ENCODE measurements around the gene HACD2. TPM values are rescaled to one million over a fixed set of nuclear protein-coding genes. Genes with fewer than 3 reads are reported as not detected.

HACD2 gene
- total and polyA plus RNA-seq, 2 donors from 2014 or later = 13.1 to 25.4 TPM

DNA sequence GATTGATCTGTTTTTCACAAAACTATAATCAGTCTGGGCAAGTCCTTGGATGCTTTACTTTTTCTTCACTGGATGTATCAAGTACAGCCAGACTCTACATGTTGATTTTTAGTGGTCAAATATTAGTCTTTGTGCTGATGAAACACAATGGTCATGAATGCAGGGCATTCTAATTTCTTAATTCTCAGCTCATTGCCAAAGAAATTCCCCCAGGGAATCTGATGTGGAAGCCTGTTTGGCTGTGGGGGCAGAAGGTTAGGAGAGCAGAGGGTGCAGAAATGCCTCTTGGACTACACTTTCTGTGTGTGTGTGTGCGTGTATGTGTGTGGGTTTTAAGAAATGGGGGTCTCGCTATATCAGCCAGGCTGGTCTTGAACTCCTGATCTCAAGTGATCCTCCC lies 48.7 kb upstream of the HACD2 start:
- Histone ChIP-seq H3K27me3 (ENCODE audit: control insufficient read depth, insufficient read depth, low read length) (no peaks in the 10 kb centered on the region), H3K36me3 (ENCODE audit: control insufficient read depth in 2 of 3, insufficient read depth in 3 of 3, low read length in 3 of 3) (peaks cover 3 to 31% (median 13%) of the 10 kb centered on the region in 3 donors), H3K9ac (ENCODE audit: low read length in 3 of 3) (no peak overlapping the region), H3K9me3 (ENCODE audit: control insufficient read depth in 2 of 3, insufficient read depth in 1 of 3, low read length in 3 of 3) (no peaks in the 10 kb centered on the region), H3K4me1 (ENCODE audit: control insufficient read depth in 2 of 3, insufficient read depth in 2 of 3, low read depth in 1 of 3, low read length in 3 of 3) (peaks cover 0 to 8% (median 0%) of the 10 kb centered on the region in 3 donors), H3K4me3 (ENCODE audit: low read length in 3 of 3) (no peak overlapping the region), H3K27ac (ENCODE audit: low read depth in 2 of 2, low read length in 2 of 2) (no peak overlapping the region)
- FAIRE-seq = no peak
- intact Hi-C loops (cut with DNase I) = no loop called here
- no peak for TF ChIP-seq CTCF (IDR thresholded peaks at IDR 0.05; ENCODE audit: borderline replicate concordance, extremely low read depth, insufficient read depth)
- DNase-seq = no peak

DNA sequence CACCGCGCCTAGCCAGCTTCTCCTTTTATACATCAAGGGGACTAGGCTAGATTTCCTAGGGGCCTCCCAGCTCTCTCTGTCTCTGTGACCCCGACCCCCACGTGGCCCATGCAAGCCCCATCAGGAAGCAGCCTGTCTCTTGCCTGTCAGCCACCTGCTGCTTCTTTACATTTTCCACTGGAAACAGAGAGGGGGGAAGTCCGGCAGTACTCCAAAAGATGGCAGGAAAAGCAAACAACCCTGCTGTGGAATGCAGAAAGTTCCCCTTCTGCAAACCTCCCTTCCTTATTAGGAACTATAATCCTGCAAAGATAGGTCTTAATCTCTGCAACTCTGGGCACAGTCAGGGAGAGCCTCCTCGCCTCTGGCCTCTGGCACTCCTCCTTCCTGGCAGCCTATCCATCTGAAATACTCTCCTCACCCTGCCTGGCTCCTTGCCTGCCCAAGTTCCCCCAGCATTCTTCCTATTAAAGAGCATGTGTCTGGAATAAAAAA lies 47.4 kb upstream of the HACD2 start:
- no peaks in the 10 kb centered on the region for H3K27me3 ChIP-seq (ENCODE audit: control insufficient read depth, insufficient read depth, low read length)
- H3K4me3 ChIP-seq (ENCODE audit: low read length in 3 of 3) = no peak overlapping the region
- peaks cover 3 to 26% (median 12%) of the 10 kb centered on the region in 3 donors for H3K36me3 ChIP-seq (ENCODE audit: control insufficient read depth in 2 of 3, insufficient read depth in 3 of 3, low read length in 3 of 3)
- no peaks in the 10 kb centered on the region for H3K9me3 ChIP-seq (ENCODE audit: control insufficient read depth in 2 of 3, insufficient read depth in 1 of 3, low read length in 3 of 3)
- no peak for FAIRE-seq
- TF ChIP-seq CTCF (IDR thresholded peaks at IDR 0.05; ENCODE audit: borderline replicate concordance, extremely low read depth, insufficient read depth) = no peak
- H3K27ac ChIP-seq (ENCODE audit: low read depth in 2 of 2, low read length in 2 of 2) = no peak overlapping the region
- H3K9ac ChIP-seq (ENCODE audit: low read length in 3 of 3) = no peak overlapping the region
- peak in 1 of 5 donors; percentile 38 for DNase-seq
- H3K4me1 ChIP-seq (ENCODE audit: control insufficient read depth in 2 of 3, insufficient read depth in 2 of 3, low read depth in 1 of 3, low read length in 3 of 3) = peaks cover 0 to 8% (median 0%) of the 10 kb centered on the region in 3 donors
- intact Hi-C loops (cut with DNase I) = no loop called here

DNA sequence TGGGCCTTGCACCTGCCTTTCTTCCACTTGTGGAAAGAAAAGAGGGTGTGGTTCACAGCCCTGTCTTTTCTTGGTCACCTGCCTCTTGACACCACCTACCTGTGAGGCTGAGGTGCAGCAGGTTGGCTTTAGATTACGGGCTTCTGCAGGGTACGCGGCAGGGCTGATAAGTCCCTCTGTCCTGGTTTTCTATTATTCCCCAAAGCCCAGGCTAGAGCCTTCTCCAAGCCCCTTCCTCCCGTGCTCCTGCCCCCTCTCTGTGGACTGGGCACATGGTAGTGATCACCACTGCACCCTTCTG lies 44.8 kb upstream of the HACD2 start:
- no peak for DNase-seq
- H3K4me3 ChIP-seq (ENCODE audit: low read length in 3 of 3) = no peak overlapping the region
- no peaks in the 10 kb centered on the region for H3K27me3 ChIP-seq (ENCODE audit: control insufficient read depth, insufficient read depth, low read length)
- no peak for TF ChIP-seq CTCF (IDR thresholded peaks at IDR 0.05; ENCODE audit: borderline replicate concordance, extremely low read depth, insufficient read depth)
- H3K9ac ChIP-seq (ENCODE audit: low read length in 3 of 3) = no peak overlapping the region
- peaks cover 3 to 39% (median 24%) of the 10 kb centered on the region in 3 donors for H3K36me3 ChIP-seq (ENCODE audit: control insufficient read depth in 2 of 3, insufficient read depth in 3 of 3, low read length in 3 of 3)
- H3K4me1 ChIP-seq (ENCODE audit: control insufficient read depth in 2 of 3, insufficient read depth in 2 of 3, low read depth in 1 of 3, low read length in 3 of 3) = peaks cover 0 to 4% (median 0%) of the 10 kb centered on the region in 3 donors
- no peak overlapping the region for H3K27ac ChIP-seq (ENCODE audit: low read depth in 2 of 2, low read length in 2 of 2)
- intact Hi-C loops (cut with DNase I) = no loop called here
- FAIRE-seq = no peak
- H3K9me3 ChIP-seq (ENCODE audit: control insufficient read depth in 2 of 3, insufficient read depth in 1 of 3, low read length in 3 of 3) = no peaks in the 10 kb centered on the region

Measured in kidney (tissue), 14 donors.